C4-2B (cell line): ENCODE measurements around the gene NOP58.

Source experiments
- CTCF ChIP-seq: fragments of 450-650 bp; conservative IDR thresholded peaks from 2 replicates; pipeline ENCODE4 v1.5.1; 2017; ENCODE audit warnings: mild to moderate bottlenecking
- ZFX ChIP-seq: fragments of 450-650 bp; IDR thresholded peaks from 2 replicates; pipeline ENCODE4 v1.6.1; 2017

- TF ChIP-seq CTCF = no peak
- 0 out of 2 replicates have a peak, but pooled peaks have one; percentile 12 for TF ChIP-seq ZFX
Measured at GRCh38 chr2:202339071-202339870, 73.7 kb downstream of the NOP58 start.
